PFSK-1 (cell line): ENCODE data around the gene INPP5A.

Experiments
- FOXP2 ChIP-seq: optimal IDR thresholded peaks from 2 replicates; pipeline ENCODE3; 2011; ENCODE audit warnings: borderline replicate concordance, control low read depth, inconsistent platforms; ENCODE audit not compliant: insufficient read depth; ENCODE audit errors: extremely low read length, extremely low read depth
- POLR2AphosphoS5 ChIP-seq: IDR thresholded peaks from 2 replicates; pipeline ENCODE4 v1.6.1; 2012; ENCODE audit warnings: low read depth, mild to moderate bottlenecking, control low read depth, low read length, moderate library complexity
- REST ChIP-seq, 2 experiments: IDR thresholded peaks; 2 replicates each; pipeline versions ENCODE4 v1.6.1 to v1.8.0; 2011 to 2012; ENCODE audit warnings: low read depth in 2 of 2, low read length in 2 of 2, control low read depth in 1 of 2, inconsistent platforms in 1 of 2, mild to moderate bottlenecking in 1 of 2, moderate library complexity in 1 of 2; ENCODE audit not compliant: insufficient read depth in 1 of 2
- SIN3A ChIP-seq: IDR thresholded peaks from 2 replicates; pipeline ENCODE4 v1.6.1; 2012; ENCODE audit warnings: mild to moderate bottlenecking, low read length, moderate library complexity, borderline replicate concordance; ENCODE audit not compliant: insufficient read depth
- TAF1 ChIP-seq: IDR thresholded peaks from 2 replicates; pipeline ENCODE4 v1.6.1; 2012; ENCODE audit warnings: low read length, control low read depth, borderline replicate concordance; ENCODE audit not compliant: insufficient read depth

INPP5A gene

DNA sequence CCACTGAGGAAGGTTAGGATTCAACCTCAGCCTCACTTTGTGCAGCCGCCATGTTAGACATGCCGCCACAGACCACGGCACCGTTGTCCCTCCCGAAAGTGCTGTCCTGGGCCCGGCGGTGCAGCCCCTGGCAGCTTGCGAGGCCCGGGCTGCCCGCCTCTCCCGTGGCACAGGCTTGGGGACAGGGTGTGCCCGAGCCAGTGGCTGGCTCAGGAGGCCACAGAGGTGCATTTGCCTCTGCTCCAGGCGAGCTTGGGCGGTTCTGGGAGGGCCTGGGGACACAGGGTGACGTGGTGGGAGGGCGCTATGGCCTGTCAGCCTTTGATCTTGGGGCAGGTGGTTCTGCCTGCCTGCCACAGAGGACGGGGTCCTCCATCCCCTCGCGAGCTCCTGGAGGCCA lies 207.3 kb downstream of the INPP5A start:
- TF ChIP-seq REST (IDR thresholded peaks at IDR 0.05; ENCODE audit: insufficient read depth in 1 of 2, low read depth in 2 of 2, low read length in 2 of 2) = no peak
- TF ChIP-seq TAF1 = no peak
- TF ChIP-seq POLR2AphosphoS5 = no peak
- TF ChIP-seq SIN3A = no peak
- no peak for TF ChIP-seq FOXP2

GRCh38 chr10:132745511-132745910 lies 207.9 kb downstream of the INPP5A start:
- TF ChIP-seq TAF1 (no peak), REST (IDR thresholded peaks at IDR 0.05; ENCODE audit: insufficient read depth in 1 of 2, low read depth in 2 of 2, low read length in 2 of 2) (no peak), POLR2AphosphoS5 (no peak)

- TF ChIP-seq POLR2AphosphoS5 = no peak
- TF ChIP-seq FOXP2 = no peak
- TF ChIP-seq TAF1 = no peak
- TF ChIP-seq SIN3A = no peak
- no peak for TF ChIP-seq REST (IDR thresholded peaks at IDR 0.05; ENCODE audit: insufficient read depth in 1 of 2, low read depth in 2 of 2, low read length in 2 of 2)
Observed at GRCh38 chr10:132745971-132746370, 208.4 kb downstream of the INPP5A start.

GRCh38 chr10:132746386-132746785 lies 208.8 kb downstream of the INPP5A start:
- no peak for TF ChIP-seq REST (IDR thresholded peaks at IDR 0.05; ENCODE audit: insufficient read depth in 1 of 2, low read depth in 2 of 2, low read length in 2 of 2)
- TF ChIP-seq SIN3A = no peak

DNA sequence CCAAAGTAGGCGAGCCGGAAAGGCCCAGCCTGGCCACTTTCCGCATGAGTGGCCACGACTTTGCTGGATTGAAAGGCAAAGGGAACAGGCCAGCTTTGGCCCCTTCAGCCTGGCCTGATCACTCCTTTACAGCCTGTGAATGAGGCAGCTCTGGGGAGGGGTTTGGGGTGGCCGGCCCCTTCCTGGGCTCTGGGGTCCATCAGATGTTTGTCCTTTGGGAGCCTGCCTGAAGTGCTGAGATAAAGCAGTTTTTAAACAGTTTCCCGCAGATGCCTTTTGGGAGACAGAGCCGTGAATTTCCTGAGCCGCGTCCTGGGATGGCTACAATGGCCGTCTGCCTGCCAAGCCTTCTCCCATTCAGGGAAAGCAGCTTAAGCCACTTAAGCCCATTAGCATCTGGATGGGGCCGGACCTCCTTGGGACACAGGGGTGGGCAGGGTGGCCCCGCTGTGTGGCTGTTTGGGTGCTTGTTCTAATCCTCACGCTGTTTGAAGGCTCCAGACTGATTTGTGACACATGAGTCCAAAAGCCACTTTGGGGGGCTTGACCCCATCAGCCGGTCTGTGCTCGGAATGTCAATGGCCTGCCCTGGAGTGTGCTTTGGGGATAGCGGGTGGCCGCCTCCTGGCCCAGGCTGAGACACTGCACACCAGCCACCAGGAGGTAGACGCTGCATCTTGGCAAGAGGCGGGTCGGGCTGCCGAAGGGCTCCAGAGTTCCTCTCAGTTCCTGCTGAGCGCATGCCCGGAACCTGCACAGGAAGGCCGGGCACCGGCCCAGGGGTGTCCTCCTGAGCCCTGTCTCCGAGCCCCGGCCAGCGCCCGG lies 209.4 kb downstream of the INPP5A start:
- TF ChIP-seq POLR2AphosphoS5 (no peak), FOXP2 (no peak), TAF1 (no peak), REST (IDR thresholded peaks at IDR 0.05; ENCODE audit: insufficient read depth in 1 of 2, low read depth in 2 of 2, low read length in 2 of 2) (no peak), SIN3A (no peak)
